Cortex of kidney (tissue), 1 donor: ENCODE data around the gene SSX2IP.
"Not testable (repeated sequence)": the region's sequence is repeated elsewhere in the genome, so short reads cannot be mapped to it uniquely, and the experiment has no call there.

ENCODE experiments used
- DNase-seq: peaks from one replicate; lab custom pipeline; 2025; lab: John Stamatoyannopoulos, UW

SSX2IP gene

GRCh38 chr1:84690397-84691121 is at the start of gene SSX2IP:
Gene SSX2IP, minus strand, starts transcription at chr1:84690461. Its CDS starts 19,242 bp downstream, at chr1:84671219.
- DNase-seq = peak; percentile 94

DNA sequence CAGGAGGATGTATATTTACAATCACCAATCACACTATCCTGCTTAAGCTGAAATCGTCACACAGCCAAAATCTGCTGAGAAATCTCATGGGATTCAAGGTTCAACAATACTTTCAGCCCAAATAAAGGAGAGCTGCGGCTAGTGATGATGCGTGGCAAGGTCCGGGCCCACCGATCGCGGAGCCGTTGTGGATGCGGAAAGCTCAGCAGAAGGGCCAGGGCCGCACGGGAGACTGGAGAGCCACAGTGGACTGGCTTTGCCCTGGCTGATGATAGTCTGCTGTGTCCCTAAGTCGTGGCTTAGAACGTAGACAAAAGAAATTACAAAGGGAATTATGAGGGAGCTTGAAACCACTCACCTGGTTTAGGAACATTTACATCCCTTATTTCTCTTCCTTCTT is 48.0 kb upstream of the SSX2IP start:
- DNase-seq = no peak

DNA sequence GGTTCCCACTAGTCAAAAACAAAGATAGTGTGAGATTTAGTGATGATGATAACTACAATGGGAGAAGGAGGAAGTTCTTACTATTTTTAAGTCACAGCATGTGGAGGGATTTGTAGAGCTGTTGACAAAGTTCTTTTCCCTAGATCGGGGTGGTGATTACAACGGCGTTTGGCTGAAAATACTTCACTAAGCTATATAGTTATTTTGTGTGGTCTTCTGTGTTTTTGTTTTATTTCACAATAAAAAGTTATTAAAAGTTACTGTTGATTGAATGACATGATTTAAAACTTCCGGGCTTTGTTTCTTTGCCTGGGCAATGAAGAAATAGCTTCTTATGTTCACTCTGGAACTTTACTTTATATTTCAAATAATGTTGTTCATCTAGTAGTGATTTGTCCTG is 47.3 kb upstream of the SSX2IP start:
- no peak for DNase-seq

GRCh38 chr1:84736944-84737343 is 46.7 kb upstream of the SSX2IP start:
- DNase-seq = no peak

GRCh38 chr1:84736445-84736844 is 46.2 kb upstream of the SSX2IP start:
- DNase-seq = no peak

DNA sequence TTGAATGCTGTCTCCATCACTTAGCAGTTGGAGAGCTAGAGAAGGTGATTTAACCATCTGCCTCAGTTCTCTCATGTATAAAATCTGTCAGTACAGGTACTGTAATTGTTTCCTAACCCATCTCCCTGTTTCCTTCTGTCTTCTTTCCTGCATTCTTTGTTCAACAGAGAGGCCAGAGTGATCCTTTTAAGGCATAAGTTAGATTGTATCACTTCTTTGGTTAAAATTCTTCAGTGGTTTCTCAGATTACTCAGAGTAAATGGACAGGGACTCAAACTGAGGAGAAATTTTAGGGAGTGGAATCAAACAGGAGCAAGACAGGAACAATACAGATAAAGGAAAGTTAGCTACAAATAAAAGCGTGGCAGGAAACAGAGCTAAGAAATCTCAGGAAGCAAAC is 45.2 kb upstream of the SSX2IP start:
- DNase-seq = no peak

DNA sequence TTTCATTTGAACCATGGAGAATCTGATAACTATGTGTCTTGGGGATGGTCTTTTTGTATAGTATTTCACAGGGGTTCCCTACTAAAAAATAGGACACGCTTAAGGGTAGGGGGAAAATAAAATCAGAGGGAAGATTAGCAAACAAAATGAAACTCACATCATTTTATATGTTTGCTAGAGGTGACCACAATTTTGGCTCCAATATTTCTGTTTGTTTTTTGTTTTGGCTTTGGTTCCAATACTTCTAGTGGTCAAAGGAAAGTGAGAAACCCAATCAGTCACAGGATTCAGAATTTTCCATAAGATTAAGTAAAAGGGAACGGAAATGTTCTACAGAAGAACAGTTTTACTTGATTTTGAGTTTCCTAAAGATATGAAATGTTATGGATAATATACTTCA is 42.3 kb upstream of the SSX2IP start:
- DNase-seq = no peak

GRCh38 chr1:84731519-84731918 is 41.3 kb upstream of the SSX2IP start:
- DNase-seq = no peak

DNA sequence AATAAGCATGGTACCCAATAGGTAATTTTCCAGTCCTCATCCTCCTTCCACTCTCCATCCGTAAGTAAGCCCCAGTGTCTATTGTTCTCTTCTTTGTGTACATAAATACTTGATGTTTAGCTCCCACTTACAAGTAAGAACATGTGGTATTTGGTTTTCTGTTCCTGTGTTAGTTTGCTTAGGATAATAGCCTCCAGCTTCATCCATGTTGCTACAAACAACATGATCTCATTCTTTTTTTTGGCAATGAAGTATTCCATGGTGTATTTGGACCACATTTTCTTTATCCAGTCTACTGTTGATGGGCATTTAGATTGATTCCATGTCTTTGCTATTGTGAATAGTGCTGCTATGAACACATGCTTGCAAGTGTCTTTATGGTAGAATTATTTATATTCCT is 37.5 kb upstream of the SSX2IP start:
- DNase-seq = not testable (repeated sequence)

DNA sequence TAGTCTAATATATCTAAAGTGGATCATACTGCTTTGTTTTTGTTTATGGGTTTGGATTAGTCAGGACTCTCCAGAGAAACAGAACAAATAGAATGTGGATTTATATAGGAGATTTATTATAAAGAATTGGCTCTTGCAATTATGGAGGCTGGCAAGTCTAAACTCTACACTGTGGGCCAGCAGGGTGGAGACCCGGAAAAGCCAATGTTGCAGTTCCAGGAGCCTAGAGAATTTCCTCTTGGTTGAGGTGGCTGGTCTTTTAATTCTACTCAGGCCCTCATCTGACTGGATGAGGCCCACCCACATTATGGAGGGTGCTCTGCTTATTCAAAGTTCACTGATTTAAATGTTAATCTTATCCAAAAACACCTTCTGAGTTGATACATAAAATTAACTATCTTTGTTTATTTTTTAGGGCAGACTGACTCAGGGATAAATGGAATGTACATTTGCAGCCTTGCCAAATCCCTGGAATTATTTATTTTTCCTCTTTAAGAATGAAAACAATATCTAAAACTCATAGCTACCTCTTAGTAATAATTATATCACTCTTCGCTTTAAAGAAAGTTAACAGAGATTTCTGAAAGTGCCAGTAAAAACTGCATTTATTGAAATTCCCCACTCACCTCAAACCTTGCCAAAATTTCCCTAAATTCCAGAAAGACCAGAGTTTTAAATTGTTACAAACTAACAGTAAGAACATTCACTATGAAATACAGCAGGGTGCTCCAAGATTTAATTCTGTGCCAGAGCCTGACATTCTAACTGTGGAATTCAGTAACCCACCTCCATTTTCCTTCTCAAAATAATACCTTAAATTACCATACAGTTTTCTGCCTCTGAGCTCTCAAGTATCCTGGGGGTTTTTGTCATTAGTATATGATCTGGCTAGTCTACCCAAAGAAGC is 36.6 kb upstream of the SSX2IP start:
- DNase-seq = no peak

DNA sequence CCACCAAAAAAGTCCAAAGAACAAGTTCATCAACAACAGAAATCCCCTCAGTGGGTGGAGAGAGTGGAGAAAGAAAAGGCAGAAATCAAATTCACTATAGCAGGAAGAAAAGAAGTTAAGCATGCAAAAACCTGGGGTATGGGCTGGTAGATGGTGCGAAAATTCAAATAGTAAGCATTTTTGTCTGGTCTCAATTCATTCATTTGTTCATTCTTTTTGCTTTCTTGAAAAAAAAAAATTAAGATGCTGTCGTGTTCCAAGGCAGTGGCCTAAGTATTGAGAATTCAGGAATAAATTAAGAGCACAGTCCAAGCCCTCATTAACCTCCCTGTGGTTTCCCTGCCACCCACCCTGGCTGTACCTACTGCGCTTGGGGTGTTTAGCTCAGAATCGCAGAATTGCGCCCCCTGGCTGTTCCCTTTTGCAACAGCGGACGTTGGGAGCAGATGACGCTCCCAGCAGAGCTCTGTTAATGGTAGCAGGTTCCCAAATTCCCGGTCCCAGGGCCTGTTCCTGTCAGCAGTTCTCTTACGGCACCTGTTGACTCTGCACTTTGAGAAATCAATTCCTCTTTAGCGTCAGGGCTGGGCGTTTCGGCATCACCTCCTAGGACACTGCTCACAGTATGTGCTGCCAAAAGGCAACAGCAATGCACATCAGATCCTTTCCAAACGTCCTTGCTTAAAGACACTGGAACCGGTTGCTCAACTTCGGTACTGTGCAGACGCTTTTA is 34.0 kb upstream of the SSX2IP start:
- DNase-seq = no peak

- DNase-seq = no peak
These were observed 32.5 kb upstream of the SSX2IP start for GRCh38 chr1:84722794-84723193.

DNA sequence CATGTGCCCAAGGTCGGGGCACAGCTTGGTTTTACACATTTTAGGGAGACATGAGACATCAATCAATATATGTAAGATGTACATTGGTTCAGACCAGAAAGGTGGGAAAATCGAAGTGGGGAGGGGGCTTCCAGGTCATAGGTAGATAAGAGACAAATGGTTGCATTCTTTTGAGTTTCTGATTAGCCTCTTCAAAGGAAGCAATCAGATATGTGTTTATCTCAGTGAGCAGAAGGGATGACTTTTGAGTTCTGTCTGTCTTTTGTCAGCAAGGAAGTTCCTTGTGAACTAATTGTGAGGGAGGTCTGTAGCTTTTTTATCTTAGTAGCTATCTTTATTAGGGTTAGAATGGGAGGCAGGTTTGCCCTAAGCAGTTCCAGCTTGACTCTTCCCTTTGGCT is 31.6 kb upstream of the SSX2IP start:
- DNase-seq = not testable (repeated sequence)

DNA sequence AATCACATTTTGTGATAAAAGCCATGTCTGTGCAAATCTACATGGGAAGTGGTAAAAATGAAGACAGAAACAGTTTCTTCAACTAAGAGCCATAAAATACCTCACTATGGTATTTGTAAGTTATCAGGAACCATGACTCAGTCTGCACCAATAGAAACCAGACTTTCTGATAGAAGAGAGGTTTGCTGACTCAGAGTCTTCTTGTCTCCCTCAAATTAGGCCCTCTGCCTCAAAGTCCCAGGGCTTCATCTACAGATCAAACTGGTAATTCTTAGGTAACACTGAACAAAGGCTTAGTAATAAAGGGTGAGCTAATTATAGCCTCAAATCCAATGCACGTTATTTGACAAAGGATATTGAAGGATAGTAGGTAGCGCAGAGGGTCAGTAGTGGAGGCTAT is 30.9 kb upstream of the SSX2IP start:
- no peak for DNase-seq

DNA sequence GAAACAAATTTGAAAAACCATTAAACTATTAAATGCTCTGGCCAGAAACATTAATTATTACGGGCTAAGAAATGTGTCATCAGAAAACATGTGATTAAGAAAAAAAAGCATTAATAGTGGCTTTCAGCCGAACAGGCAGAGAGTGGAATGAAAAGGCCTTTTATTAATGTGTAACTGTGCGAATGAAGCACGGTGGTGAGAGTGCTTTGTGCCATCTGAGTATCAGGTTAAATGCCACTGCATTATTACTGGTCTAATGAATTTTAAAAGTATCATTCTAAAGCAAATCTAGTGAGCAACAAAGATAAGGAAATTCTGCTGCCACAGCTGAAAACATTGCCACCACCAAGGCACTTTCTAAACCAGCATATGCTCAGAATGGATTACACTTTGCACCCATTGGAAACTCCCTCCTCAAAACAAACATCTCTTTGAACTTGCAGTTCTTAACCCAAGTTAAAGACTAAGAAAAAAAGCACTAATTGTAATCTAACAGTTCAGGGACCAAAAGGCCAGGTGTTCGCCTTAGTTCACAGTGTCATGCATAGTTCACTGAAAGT is 30.0 kb upstream of the SSX2IP start:
- DNase-seq = no peak

- no peak for DNase-seq
These were observed 29.4 kb upstream of the SSX2IP start for GRCh38 chr1:84719543-84720217.

- no peak for DNase-seq
These were observed 25.2 kb upstream of the SSX2IP start for GRCh38 chr1:84715342-84716019.

DNA sequence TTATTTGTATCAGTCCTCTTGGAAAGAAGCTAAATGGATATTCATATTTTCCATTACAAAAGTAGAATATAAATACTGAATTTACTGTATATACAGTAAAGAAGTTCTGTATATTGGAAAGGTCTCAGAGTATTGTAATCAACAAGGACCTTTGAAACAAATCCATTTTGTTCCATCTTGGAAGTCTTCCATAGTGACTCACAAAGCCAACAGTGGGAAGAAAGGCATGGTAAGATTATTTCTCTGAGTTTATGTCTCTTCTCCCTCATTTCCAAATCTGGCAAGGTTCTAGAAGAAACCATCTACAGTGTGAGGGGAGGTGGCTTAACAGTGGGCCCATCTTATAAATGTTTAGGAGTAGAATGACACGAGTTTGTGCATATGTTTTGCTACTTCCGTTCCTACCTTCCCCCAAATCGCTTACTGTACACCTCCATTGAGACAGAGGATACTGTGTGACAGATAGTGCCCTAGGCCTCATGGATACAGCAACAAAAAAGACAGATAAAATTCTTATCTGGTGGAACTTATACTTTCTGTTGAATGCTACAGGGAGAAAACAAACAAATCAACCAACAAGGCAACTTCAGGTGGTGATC is 22.1 kb upstream of the SSX2IP start:
- no peak for DNase-seq

GRCh38 chr1:84711869-84712268 is 21.6 kb upstream of the SSX2IP start:
- DNase-seq = no peak

DNA sequence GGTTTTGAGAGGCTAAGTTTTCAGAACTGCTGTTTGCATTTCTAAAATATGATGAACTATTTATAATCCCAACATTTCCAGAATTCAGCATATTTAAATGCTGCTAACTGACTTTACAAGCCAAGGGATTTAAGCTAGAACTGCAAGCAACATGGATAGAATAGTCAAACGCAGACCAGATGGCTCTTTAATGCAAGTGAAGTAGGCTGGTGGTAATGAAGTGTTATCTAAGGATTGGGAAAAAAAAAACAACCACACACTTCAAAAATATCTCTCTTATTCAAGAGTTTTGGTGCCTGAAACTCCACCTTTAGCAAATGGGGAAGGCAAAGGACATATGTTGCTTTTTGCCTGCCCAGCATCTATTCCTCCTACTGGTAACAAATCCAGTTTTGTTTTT is 20.9 kb upstream of the SSX2IP start:
- DNase-seq = no peak

DNA sequence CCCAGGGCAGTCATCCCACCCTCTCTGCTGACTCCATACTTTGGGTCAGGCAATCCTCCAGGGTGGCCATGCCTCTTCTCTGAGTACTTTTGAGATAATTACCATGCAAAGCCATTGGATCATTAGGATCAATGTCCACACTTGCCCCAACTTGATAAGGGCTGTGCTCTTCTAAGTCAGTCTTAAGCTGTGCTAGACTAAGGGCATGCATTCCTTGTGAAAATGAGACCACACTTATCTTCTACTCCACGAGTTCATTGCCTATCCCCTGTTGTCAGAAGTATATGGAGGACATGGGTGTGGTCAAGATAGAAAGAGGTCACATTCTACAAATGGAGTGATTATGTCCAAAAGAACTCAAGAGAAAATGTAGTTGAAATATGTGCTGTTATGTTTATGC is 18.9 kb upstream of the SSX2IP start:
- no peak for DNase-seq
